ENCODE measurements around the gene EGFR. TPM values are rescaled to one million over a fixed set of nuclear protein-coding genes. Genes with fewer than 3 reads are reported as not detected.

Gene EGFR
- total RNA-seq, 2 donors from 2014 or later, result 21.1 to 22.5 TPM

DNA sequence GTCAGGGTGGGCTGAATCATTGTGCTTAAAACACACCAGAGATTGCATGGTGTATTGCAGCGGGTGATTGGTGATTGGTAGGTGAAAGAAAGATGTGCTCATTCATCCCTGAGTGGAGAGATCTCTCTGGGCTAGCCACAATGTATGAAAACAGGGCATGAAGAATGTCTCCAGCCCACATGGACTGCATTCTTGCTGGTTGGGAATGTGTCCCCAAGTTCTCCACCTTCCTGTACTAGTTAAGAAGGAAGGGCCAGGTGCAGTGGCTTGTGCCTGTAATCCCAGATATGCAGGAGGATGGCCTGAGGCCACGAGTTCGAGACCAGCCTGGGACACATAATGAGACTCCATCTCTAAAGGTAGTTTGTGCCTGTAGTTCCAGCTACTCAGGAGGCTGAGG, 232.5 kb downstream of the EGFR start:
- peaks cover 0 to 14% of the 10 kb centered on the region in 2 donors for H3K4me1 ChIP-seq
- no peaks in the 10 kb centered on the region for H3K9me3 ChIP-seq
- peak; percentile 42 for DNase-seq (ENCODE audit: low spot score)
- H3K27ac ChIP-seq, result no peak overlapping the region
- no peaks in the 10 kb centered on the region for H3K36me3 ChIP-seq
- no peak for TF ChIP-seq CTCF (IDR thresholded peaks at IDR 0.05)
- H3K4me3 ChIP-seq, result no peak overlapping the region
- H3K27me3 ChIP-seq, result no peaks in the 10 kb centered on the region

- H3K27ac ChIP-seq, result no peak overlapping the region
- H3K4me3 ChIP-seq, result no peak overlapping the region
- peak; percentile 4 for DNase-seq (ENCODE audit: low spot score)
- no peak for TF ChIP-seq CTCF (IDR thresholded peaks at IDR 0.05)
- no peaks in the 10 kb centered on the region for H3K9me3 ChIP-seq
- peaks cover 0 to 14% of the 10 kb centered on the region in 2 donors for H3K4me1 ChIP-seq
- H3K36me3 ChIP-seq, result no peaks in the 10 kb centered on the region
- H3K27me3 ChIP-seq, result no peaks in the 10 kb centered on the region
These were observed 233.1 kb downstream of the EGFR start for GRCh38 chr7:55251911-55252310.

DNA sequence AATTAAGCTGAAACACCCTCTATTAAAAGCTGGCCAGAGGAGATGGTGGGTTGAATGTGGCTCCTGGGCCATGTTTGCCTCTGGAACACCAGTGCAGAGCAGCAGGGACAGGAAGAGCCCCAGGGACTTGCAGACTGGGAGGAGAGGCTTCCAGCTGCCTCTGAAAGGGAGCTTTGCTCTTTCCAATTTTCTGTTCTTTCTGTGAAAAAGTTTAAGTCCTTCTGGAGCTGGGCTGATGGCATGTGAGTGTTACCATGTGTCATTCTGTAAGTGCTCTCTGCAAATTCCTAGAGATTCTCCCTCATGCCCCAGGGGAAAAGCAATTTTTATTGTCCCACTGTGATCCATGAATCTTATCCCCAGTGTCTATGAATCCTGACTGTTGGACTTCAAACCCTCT, 233.6 kb downstream of the EGFR start:
- Histone ChIP-seq H3K36me3 (no peaks in the 10 kb centered on the region), H3K27ac (no peak overlapping the region), H3K9me3 (no peaks in the 10 kb centered on the region), H3K4me1 (peaks cover 0 to 14% of the 10 kb centered on the region in 2 donors), H3K27me3 (no peaks in the 10 kb centered on the region), H3K4me3 (no peak overlapping the region)
- DNase-seq (ENCODE audit: low spot score), result peak; percentile 28
- TF ChIP-seq CTCF (IDR thresholded peaks at IDR 0.05), result no peak

GRCh38 chr7:55253188-55253587, 234.4 kb downstream of the EGFR start:
- DNase-seq (ENCODE audit: low spot score), result no peak
- Histone ChIP-seq H3K9me3 (no peaks in the 10 kb centered on the region), H3K4me3 (no peak overlapping the region), H3K36me3 (no peaks in the 10 kb centered on the region), H3K27ac (no peak overlapping the region), H3K27me3 (no peaks in the 10 kb centered on the region), H3K4me1 (peaks cover 0 to 14% of the 10 kb centered on the region in 2 donors)
- no peak for TF ChIP-seq CTCF (IDR thresholded peaks at IDR 0.05)

DNA sequence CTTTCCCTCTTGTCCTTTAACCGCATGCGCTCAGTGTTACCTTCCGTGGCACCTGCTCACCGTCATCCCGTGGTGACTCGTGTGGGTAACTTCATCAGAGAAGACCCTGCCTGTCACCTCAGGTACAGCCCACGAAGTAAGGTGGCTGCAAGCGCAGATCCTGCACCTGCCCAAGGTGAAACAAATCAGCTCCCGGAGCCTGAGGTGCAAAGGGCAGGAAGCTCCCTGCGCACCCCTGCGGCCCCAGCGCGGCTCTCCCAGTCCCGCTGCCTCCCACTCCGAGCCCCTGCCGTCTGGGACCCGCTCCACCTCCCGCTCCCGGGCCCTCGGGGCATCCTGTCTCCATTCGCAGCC, 235.4 kb downstream of the EGFR start:
- no peaks in the 10 kb centered on the region for H3K27me3 ChIP-seq
- no peaks in the 10 kb centered on the region for H3K36me3 ChIP-seq
- peak overlapping the region in 1 of 2 donors; percentile 66 for H3K27ac ChIP-seq
- peaks cover 0 to 14% of the 10 kb centered on the region in 2 donors for H3K4me1 ChIP-seq
- no peak for TF ChIP-seq CTCF (IDR thresholded peaks at IDR 0.05)
- DNase-seq (ENCODE audit: low spot score), result no peak
- H3K4me3 ChIP-seq, result peak overlapping the region in 1 of 2 donors; percentile 65
- H3K9me3 ChIP-seq, result no peaks in the 10 kb centered on the region
